ENCODE results near the gene SMG6.

Gene SMG6

DNA sequence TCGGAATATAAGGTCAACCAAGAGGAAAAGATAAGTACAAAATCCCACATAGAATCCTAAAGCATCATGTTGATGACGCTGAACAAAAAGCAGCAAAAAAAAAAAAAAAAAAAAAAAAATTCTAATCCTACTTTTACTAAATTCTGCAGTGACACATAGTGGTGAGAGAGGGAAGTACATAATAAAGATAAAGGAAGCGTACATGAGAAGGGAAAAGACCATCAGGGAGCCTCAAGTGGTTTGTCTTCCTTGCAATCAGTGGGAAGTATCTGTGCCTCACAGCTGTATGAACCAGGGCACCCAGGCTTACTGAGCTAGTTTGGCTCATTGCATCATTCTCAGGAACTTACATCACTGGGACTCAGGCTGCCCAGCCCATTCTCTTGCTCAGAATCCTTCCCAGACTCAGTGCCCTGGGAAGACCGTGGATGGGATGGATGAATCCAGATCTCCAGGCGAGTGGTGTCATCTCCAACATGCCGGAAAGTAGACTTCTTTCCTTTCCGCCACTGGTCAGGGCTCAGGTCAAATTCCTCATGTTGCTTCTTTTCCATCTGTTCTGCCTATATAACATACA is 21.2 kb downstream of the SMG6 start:
- peak overlapping the region; percentile 81 for H3K27ac ChIP-seq
- TF ChIP-seq, protein P1, sequence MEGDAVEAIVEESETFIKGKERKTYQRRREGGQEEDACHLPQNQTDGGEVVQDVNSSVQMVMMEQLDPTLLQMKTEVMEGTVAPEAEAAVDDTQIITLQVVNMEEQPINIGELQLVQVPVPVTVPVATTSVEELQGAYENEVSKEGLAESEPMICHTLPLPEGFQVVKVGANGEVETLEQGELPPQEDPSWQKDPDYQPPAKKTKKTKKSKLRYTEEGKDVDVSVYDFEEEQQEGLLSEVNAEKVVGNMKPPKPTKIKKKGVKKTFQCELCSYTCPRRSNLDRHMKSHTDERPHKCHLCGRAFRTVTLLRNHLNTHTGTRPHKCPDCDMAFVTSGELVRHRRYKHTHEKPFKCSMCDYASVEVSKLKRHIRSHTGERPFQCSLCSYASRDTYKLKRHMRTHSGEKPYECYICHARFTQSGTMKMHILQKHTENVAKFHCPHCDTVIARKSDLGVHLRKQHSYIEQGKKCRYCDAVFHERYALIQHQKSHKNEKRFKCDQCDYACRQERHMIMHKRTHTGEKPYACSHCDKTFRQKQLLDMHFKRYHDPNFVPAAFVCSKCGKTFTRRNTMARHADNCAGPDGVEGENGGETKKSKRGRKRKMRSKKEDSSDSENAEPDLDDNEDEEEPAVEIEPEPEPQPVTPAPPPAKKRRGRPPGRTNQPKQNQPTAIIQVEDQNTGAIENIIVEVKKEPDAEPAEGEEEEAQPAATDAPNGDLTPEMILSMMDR (conservative IDR thresholded peaks at IDR 0.05), result peak; percentile 69

DNA sequence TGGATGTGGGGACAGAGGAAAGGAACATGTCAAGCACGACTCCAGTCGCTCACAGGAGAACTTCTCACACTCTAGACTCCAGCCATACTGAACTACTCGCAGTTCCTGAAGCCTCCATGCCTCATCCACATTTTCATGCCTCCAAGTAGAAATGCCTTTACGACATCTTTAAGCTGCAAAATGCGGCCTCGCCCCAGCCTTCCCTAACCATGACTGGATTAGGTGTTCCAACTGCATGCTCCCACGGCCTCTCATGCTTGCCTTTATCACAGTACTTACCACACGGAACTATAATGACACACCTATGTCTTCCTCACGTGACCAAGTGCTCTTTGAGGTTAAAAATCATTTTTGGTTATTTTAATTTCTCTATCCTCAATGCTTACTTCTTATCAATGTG is 23.9 kb downstream of the SMG6 start:
- H3K27ac ChIP-seq, result no peak overlapping the region
- TF ChIP-seq, protein P1 (conservative IDR thresholded peaks at IDR 0.05), result no peak

DNA sequence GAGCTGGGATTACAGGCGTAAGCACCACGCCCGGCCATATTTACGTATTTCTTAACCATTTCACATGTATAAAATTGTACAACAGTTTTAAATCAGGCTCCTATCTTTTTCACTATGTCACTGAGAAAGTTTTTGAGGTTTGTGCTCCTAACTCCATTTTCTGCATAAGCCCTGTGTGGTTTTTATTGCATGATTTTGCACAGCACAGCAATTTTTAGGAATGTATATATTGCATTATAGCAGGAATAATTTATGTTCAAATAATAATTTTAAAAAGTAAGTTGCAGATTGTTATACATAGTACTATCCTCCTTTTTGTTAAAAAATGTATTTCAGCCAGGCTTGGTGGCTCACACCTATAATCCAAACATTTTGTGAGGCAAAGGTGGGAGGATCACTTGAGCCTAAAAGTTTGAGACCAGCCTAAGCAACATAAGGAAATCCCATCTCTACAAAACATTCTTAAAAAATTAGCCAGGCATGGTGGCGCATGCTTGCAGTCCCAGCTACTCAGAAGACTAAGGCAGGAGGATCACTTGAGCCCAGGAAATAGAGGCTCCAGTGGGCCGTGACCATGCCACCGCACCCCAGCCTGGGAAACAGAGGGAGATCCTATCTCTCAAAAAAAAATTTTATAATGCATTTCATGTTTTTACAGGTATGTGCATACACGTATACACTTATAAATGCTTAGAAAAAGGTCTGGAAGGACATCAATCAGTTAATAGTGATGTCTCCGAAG is 26.0 kb downstream of the SMG6 start:
- no peak overlapping the region for H3K27ac ChIP-seq
- TF ChIP-seq, protein P1 (conservative IDR thresholded peaks at IDR 0.05), result no peak

DNA sequence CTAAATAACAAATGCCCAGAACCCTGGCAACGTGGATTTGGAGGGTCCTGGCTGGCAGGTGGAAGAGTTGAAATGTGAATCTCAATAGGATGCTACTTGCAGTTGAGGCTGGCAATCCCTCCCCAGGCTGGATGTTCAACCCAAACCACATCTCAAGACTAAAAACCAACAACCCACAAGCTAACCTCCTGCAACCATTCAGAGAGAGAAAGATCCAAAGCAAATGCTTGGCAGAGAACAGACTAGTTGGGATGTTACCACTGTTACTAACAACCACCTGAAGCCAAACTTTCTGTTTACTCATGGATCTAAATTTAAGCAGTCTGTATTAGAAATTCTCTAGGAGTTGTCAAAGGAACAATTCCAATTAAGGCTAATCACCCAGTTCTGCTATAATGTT is 27.9 kb downstream of the SMG6 start:
- no peak overlapping the region for H3K27ac ChIP-seq
- TF ChIP-seq, protein P1 (conservative IDR thresholded peaks at IDR 0.05), result no peak

DNA sequence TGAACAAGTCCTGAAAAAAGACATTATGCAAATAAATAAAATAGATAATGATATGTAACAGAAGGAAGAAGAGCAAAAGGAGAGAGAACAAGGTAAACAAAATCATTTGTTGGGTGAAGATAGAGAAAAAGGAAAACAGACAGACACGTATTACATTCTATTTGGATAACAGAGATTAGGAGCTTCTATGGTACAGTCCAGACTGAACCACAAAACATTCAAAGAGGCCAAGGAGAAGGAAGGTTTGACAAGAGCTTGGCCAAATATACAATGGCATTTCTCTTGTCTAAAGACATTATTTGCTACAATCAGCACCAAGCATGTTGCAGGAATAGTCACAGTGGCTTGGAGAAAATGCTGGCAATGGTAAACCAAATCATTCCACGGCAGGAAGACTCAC is 29.2 kb downstream of the SMG6 start:
- H3K27ac ChIP-seq, result no peak overlapping the region
- TF ChIP-seq, protein P1 (conservative IDR thresholded peaks at IDR 0.05), result no peak

DNA sequence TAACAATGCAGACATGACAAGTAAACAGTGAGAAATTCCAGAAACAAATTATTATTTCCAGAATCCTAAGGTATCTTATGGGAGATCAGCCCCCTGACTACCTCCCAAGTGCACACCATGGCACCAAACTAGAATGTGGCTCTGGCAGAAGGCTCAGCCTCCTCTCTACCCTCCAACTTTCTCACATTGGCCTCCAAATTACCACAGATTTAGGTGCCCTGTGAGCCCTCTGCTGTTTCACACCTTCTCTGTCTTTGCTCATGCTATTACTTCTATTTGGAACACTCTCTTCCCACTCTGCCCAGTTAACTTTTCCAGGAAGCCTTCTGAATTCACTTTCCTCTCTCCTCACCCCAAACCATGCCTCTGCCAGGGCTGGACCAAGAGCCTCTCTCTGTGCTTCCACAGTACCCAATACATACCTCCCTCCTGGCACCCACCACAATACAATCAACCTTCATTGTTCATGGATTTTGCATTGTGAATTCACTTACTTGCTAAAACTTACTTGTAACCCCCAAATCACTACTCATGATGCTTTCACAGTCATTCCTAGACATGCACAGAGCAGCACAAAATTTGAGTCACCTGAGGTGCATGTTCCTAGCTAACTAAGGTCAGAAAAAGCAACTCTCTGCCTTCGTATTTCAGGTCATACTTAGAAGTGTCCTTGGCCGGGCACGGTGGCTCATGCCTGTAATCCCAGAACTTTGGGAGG is 31.4 kb downstream of the SMG6 start:
- TF ChIP-seq, protein P1 (conservative IDR thresholded peaks at IDR 0.05), result no peak

DNA sequence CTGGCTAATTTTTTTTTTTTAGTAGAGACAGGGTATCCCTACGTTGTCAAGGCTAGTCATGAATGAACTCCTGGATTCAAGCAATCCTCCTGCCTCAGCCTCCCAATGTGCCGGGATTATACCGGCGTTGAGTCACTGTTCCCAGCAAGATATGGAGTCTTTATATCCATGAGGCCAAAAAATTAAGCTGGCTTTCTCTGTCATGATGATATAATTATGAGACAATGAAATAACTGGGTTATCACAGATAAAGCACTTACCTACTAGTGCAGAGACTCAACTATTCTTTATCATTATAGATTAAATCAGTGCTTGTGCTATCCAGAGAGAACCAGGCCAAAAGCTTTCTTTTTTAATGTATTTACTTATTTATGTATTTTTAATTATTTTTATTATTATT is 36.2 kb downstream of the SMG6 start:
- no peak overlapping the region for H3K27ac ChIP-seq
- TF ChIP-seq, protein P1 (conservative IDR thresholded peaks at IDR 0.05), result no peak

More for the DNA sequence above, 31.4 kb downstream of the SMG6 start:
- no peak overlapping the region for H3K27ac ChIP-seq
